HG03064 (cell line): ENCODE results near the gene NR2F1.

ENCODE experiments used
- ATAC-seq: cut with Tn5 transposase; IDR thresholded peaks from one replicate; pipeline ENCODE4 v1.9.1; 2021; ENCODE audit warnings: low read depth; ENCODE audit not compliant: unreplicated experiment

The NR2F1 gene

GRCh38 chr5:93577854-93578812 lies 4.9 kb upstream of the NR2F1 start:
- ATAC-seq: no peak

GRCh38 chr5:93578813-93579691 lies 4.0 kb upstream of the NR2F1 start:
- no peak for ATAC-seq

- no peak for ATAC-seq
These were observed 3.3 kb upstream of the NR2F1 start for GRCh38 chr5:93579692-93580062.

- ATAC-seq: no peak
These were observed 2.7 kb upstream of the NR2F1 start for GRCh38 chr5:93580063-93580926.

GRCh38 chr5:93580927-93581445 lies 2.0 kb upstream of the NR2F1 start, which contains the start of gene NR2F1-AS1:
Gene NR2F1-AS1, minus strand, starts transcription at chr5:93581219.
- ATAC-seq: peak; percentile 36

GRCh38 chr5:93582167-93582462 lies 907 bp upstream of the NR2F1 start:
- no peak for ATAC-seq

- no peak for ATAC-seq
These were observed 381 bp downstream of the NR2F1 start for GRCh38 chr5:93583439-93583767.

- peak; percentile 39 for ATAC-seq
These were observed 960 bp downstream of the NR2F1 start for GRCh38 chr5:93583768-93584595.

- no peak for ATAC-seq
These were observed 1.6 kb downstream of the NR2F1 start for GRCh38 chr5:93584596-93585040.

- no peak for ATAC-seq
These were observed 2.2 kb downstream of the NR2F1 start for GRCh38 chr5:93585041-93585766.

- no peak for ATAC-seq
These were observed 2.9 kb downstream of the NR2F1 start for GRCh38 chr5:93585767-93586385.

GRCh38 chr5:93586736-93587596 lies 3.9 kb downstream of the NR2F1 start:
- no peak for ATAC-seq

GRCh38 chr5:93587597-93588351 lies 4.8 kb downstream of the NR2F1 start:
- no peak for ATAC-seq

- no peak for ATAC-seq
These were observed 5.5 kb downstream of the NR2F1 start for GRCh38 chr5:93588352-93589151.

GRCh38 chr5:93589152-93589828 lies 6.3 kb downstream of the NR2F1 start:
- ATAC-seq: no peak

GRCh38 chr5:93589829-93590215 lies 6.8 kb downstream of the NR2F1 start:
- no peak for ATAC-seq
